Lung (tissue), 12 donors: ENCODE results near the gene MRAP2. TPM values are rescaled to one million over a fixed set of nuclear protein-coding genes. Genes with fewer than 3 reads are reported as not detected.

Experiments
- ATAC-seq: fragments of 200-7000 bp; cut with Tn5 transposase; one replicate; pipeline ENCODE4 v1.9.1; 2020; ENCODE audit warnings: moderate number of reproducible peaks; ENCODE audit not compliant: insufficient read depth, low FRiP score
- DNase-seq, 3 donors: peaks; one replicate each; pipeline ENCODE4 v3.0.0-alpha.2; 2013 to 2017
- H3K27ac ChIP-seq, 2 donors: one replicate each; pipeline ENCODE4 v1.5.1; 2013; ENCODE audit warnings: mild to moderate bottlenecking in 2 of 2, moderate library complexity in 2 of 2, control low read depth in 1 of 2, inconsistent platforms in 1 of 2, low read depth in 1 of 2, low read length in 1 of 2
- H3K27me3 ChIP-seq, 3 donors: one replicate each; pipeline ENCODE4 v1.5.1; 2013; ENCODE audit warnings: low read length in 2 of 3; ENCODE audit not compliant: control insufficient read depth in 3 of 3, insufficient read depth in 3 of 3
- H3K36me3 ChIP-seq, 4 donors: one replicate each; pipeline ENCODE4 v1.5.1; 2013; ENCODE audit warnings: low read length in 4 of 4, mild to moderate bottlenecking in 1 of 4, moderate library complexity in 1 of 4; ENCODE audit not compliant: control insufficient read depth in 4 of 4, insufficient read depth in 4 of 4
- H3K4me1 ChIP-seq, 5 donors: one replicate each; pipeline ENCODE4 v1.5.1; 2013; ENCODE audit warnings: low read length in 5 of 5, mild to moderate bottlenecking in 2 of 5, moderate library complexity in 1 of 5; ENCODE audit not compliant: control insufficient read depth in 5 of 5, insufficient read depth in 5 of 5
- H3K4me3 ChIP-seq: one replicate; pipeline ENCODE4 v1.5.1; 2013; ENCODE audit warnings: mild to moderate bottlenecking, control low read depth, moderate library complexity
- H3K9ac ChIP-seq, 2 donors: one replicate each; pipeline ENCODE4 v1.5.1; 2013; ENCODE audit warnings: low read length in 2 of 2, control low read depth in 1 of 2; ENCODE audit not compliant: insufficient read depth in 1 of 2
- H3K9me3 ChIP-seq, 4 donors: one replicate each; pipeline ENCODE4 v1.5.1; 2013; ENCODE audit warnings: low read length in 3 of 4, mild to moderate bottlenecking in 1 of 4, moderate library complexity in 1 of 4; ENCODE audit not compliant: control insufficient read depth in 4 of 4, insufficient read depth in 3 of 4
- WGBS, 2 donors: extraction: QIAGEN DNeasy Blood & Tissue Kit; methylation state at CpG; one replicate each; pipeline ENCODE4 v1.1.7; 2013; 5-methylcytosine and 5-hydroxymethylcytosine counted together
- polyA plus RNA-seq, 2 donors: library from polyadenylated mRNA; stranded (reverse); fragments of 200-250 nt; gene quantifications; one replicate each; pipeline ENCODE4 v1.2.1, GENCODE V29; 2013
- total RNA-seq, 2 donors: library from RNA; depleted of rRNA in 1 of 2; stranded (reverse); fragments of >200 nt in 1 of 2; gene quantifications; one replicate each; pipeline ENCODE4 v1.2.1, GENCODE V29; 2014 to 2021
- TF ChIP-seq, protein P1 (sequence below): IDR thresholded peaks from 2 replicates; pipeline ENCODE4 v1.5.1; 2012; ENCODE audit warnings: mild to moderate bottlenecking; ENCODE audit errors: control extremely low read depth, extremely low read depth
- donor health status: control.
- donor health status: control.
- donor health status: Bipolar disorder and iron deficiency.
- donor health status: healthy.
- donor health status: DM: yes; HTN: yes; CAD: no.

MRAP2 gene
- total and polyA plus RNA-seq, 4 donors: 0.34 to 4.2 (median 1.3) TPM

- H3K36me3 ChIP-seq: no peaks in the 10 kb centered on the region
- no peak overlapping the region for H3K4me3 ChIP-seq
- no peak overlapping the region for H3K27ac ChIP-seq
- WGBS, 2 donors: 85 to 90% methylated on average over 4 of the region's 4 CpGs
- H3K4me1 ChIP-seq: peaks cover 0 to 2% (median 0%) of the 10 kb centered on the region in 5 donors
- TF ChIP-seq, protein P1, sequence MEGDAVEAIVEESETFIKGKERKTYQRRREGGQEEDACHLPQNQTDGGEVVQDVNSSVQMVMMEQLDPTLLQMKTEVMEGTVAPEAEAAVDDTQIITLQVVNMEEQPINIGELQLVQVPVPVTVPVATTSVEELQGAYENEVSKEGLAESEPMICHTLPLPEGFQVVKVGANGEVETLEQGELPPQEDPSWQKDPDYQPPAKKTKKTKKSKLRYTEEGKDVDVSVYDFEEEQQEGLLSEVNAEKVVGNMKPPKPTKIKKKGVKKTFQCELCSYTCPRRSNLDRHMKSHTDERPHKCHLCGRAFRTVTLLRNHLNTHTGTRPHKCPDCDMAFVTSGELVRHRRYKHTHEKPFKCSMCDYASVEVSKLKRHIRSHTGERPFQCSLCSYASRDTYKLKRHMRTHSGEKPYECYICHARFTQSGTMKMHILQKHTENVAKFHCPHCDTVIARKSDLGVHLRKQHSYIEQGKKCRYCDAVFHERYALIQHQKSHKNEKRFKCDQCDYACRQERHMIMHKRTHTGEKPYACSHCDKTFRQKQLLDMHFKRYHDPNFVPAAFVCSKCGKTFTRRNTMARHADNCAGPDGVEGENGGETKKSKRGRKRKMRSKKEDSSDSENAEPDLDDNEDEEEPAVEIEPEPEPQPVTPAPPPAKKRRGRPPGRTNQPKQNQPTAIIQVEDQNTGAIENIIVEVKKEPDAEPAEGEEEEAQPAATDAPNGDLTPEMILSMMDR: no peak
- peaks cover 0 to 1% (median 0%) of the 10 kb centered on the region in 4 donors for H3K9me3 ChIP-seq
- no peaks in the 10 kb centered on the region for H3K27me3 ChIP-seq
- ATAC-seq (no peak), DNase-seq (no peak)
- no peak overlapping the region for H3K9ac ChIP-seq
These were observed 24.3 kb downstream of the MRAP2 start for GRCh38 chr6:84057908-84058307.

DNA sequence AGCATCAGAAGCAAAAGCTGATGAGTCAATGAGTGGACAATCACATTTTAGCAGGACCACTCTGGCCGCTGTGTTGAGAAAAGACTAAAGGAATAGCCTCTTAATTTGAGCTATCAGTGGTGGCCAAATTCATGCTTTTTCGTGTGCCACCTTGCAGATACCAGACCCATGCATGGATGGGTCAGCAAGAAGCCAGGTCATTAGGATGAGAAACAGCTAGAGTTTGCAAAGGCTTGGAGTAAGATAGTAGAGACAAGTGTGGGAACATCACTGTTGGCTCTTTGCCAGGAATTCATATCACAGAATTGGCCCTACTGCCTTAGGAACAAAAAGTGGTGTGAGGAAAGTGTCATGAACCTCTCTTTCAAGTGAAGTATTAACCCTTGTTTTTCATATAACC is 25.5 kb downstream of the MRAP2 start:
- Histone ChIP-seq H3K9me3 (peaks cover 0 to under 1% (median 0%) of the 10 kb centered on the region in 4 donors), H3K4me3 (no peak overlapping the region), H3K27me3 (no peaks in the 10 kb centered on the region), H3K9ac (no peak overlapping the region), H3K36me3 (no peaks in the 10 kb centered on the region), H3K4me1 (no peaks in the 10 kb centered on the region), H3K27ac (no peak overlapping the region)
- ATAC-seq (no peak), DNase-seq (no peak)
- TF ChIP-seq, protein P1: no peak
- whole genome bisulfite sequencing, 2 donors: 89 to 92% methylated on average over 2 of the region's 2 CpGs

- Histone ChIP-seq H3K9me3 (no peaks in the 10 kb centered on the region), H3K36me3 (no peaks in the 10 kb centered on the region), H3K9ac (no peak overlapping the region), H3K4me1 (no peaks in the 10 kb centered on the region), H3K27me3 (no peaks in the 10 kb centered on the region), H3K4me3 (no peak overlapping the region), H3K27ac (no peak overlapping the region)
- TF ChIP-seq, protein P1: no peak
- ATAC-seq (no peak), DNase-seq (no peak)
These were observed 27.6 kb downstream of the MRAP2 start for GRCh38 chr6:84061174-84061573.
